Measurements from ENCODE around the gene HRCT1. TPM values are rescaled to one million over a fixed set of nuclear protein-coding genes. Genes with fewer than 3 reads are reported as not detected.

Gene HRCT1
- polyA plus RNA-seq, 3 donors = not detected

- TF ChIP-seq, protein P1, sequence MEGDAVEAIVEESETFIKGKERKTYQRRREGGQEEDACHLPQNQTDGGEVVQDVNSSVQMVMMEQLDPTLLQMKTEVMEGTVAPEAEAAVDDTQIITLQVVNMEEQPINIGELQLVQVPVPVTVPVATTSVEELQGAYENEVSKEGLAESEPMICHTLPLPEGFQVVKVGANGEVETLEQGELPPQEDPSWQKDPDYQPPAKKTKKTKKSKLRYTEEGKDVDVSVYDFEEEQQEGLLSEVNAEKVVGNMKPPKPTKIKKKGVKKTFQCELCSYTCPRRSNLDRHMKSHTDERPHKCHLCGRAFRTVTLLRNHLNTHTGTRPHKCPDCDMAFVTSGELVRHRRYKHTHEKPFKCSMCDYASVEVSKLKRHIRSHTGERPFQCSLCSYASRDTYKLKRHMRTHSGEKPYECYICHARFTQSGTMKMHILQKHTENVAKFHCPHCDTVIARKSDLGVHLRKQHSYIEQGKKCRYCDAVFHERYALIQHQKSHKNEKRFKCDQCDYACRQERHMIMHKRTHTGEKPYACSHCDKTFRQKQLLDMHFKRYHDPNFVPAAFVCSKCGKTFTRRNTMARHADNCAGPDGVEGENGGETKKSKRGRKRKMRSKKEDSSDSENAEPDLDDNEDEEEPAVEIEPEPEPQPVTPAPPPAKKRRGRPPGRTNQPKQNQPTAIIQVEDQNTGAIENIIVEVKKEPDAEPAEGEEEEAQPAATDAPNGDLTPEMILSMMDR (IDR thresholded peaks at IDR 0.05) = no peak
- H3K4me3 Mint-ChIP-seq = no peak overlapping the region
- Histone ChIP-seq H3K36me3 (replicated peaks in 1 of 2; ENCODE audit: control insufficient read depth in 1 of 2, insufficient read depth in 2 of 2, low read length in 2 of 2) (no peaks in the 10 kb centered on the region), H3K9me3 (replicated peaks in 1 of 2; ENCODE audit: control insufficient read depth in 1 of 2, insufficient read depth in 1 of 2, low read length in 2 of 2) (peaks cover 0 to 6% of the 10 kb centered on the region in 2 donors), H3K4me2 (replicated peaks; ENCODE audit: extremely low read depth, low read length, poor library complexity, severe bottlenecking) (no peak overlapping the region), H3K27ac (ENCODE audit: low read depth in 1 of 2, low read length in 2 of 2) (no peak overlapping the region), H2AFZ (ENCODE audit: insufficient read depth, low read depth, low read length, poor library complexity, severe bottlenecking) (no peak overlapping the region), H4K20me1 (ENCODE audit: insufficient read depth, low read length) (no peaks in the 10 kb centered on the region), H3K4me3 (replicated peaks in 1 of 3; ENCODE audit: low read depth in 2 of 3, low read length in 3 of 3) (no peak overlapping the region), H3K79me2 (ENCODE audit: insufficient read depth, low read length) (no peaks in the 10 kb centered on the region), H3K9ac (ENCODE audit: insufficient read depth, low read length, poor library complexity, severe bottlenecking) (no peak overlapping the region), H3K4me1 (ENCODE audit: control insufficient read depth in 1 of 2, insufficient read depth in 2 of 2, low read length in 2 of 2) (no peaks in the 10 kb centered on the region), H3K27me3 (ENCODE audit: control insufficient read depth in 2 of 2, insufficient read depth in 2 of 2, low read length in 2 of 2) (peaks cover 4 to 19% of the 10 kb centered on the region in 2 donors)
- intact Hi-C loops (cut with micrococcal nuclease) = loop anchor here in 1 of 2 donors (5.0 kb wide), 1 partner anchor 44 kb away; the partner anchor contains the start of genes FAM221B and TMEM8B
- no peak for DNase-seq
- H3K27me3 Mint-ChIP-seq (ENCODE audit: low read depth in 3 of 3) = peaks cover 12 to 20% (median 12%) of the 10 kb centered on the region in 3 donors
- 100% methylated on average over 2 of the region's 3 CpGs for WGBS (ENCODE audit: insufficient coverage)
- peaks cover 4% of the 10 kb centered on the region for H3K4me1 Mint-ChIP-seq
- H3K27ac Mint-ChIP-seq = no peak overlapping the region
- H3K9me3 Mint-ChIP-seq = peaks cover under 1 to 11% (median 7%) of the 10 kb centered on the region in 7 donors
- H3K36me3 Mint-ChIP-seq = peaks cover 0 to 2% of the 10 kb centered on the region in 2 donors
These were observed 34.5 kb upstream of the HRCT1 start for GRCh38 chr9:35871545-35871944.

DNA sequence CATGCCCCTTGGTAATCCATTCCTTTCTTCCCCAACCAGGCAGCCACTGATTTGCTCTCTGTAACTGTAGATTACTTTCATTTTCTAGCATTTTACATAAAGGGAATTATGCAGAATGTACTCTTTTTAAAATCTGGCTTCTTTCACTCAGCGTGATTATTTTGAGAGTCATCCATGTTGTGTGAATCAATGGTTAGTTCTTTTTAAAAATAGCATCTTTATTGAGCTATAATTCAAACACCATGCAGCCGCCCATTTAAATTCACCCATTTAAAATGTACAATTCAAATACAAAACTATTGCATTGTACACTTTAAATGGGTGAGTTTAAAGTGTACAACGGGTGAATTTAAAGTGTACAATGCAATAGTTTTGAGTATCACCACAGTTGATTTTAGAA lies 33.5 kb upstream of the HRCT1 start:
- intact Hi-C loops (cut with micrococcal nuclease) = loop anchor here in 1 of 2 donors (5.0 kb wide), 1 partner anchor 45 kb away; the partner anchor contains the start of genes FAM221B and TMEM8B
- no peak overlapping the region for H3K27ac Mint-ChIP-seq
- Histone ChIP-seq H3K4me2 (replicated peaks; ENCODE audit: extremely low read depth, low read length, poor library complexity, severe bottlenecking) (no peak overlapping the region), H3K9me3 (replicated peaks in 1 of 2; ENCODE audit: control insufficient read depth in 1 of 2, insufficient read depth in 1 of 2, low read length in 2 of 2) (peaks cover 0 to 15% of the 10 kb centered on the region in 2 donors), H3K27ac (ENCODE audit: low read depth in 1 of 2, low read length in 2 of 2) (no peak overlapping the region), H4K20me1 (ENCODE audit: insufficient read depth, low read length) (no peaks in the 10 kb centered on the region), H3K79me2 (ENCODE audit: insufficient read depth, low read length) (no peaks in the 10 kb centered on the region), H3K9ac (ENCODE audit: insufficient read depth, low read length, poor library complexity, severe bottlenecking) (no peak overlapping the region), H3K4me1 (ENCODE audit: control insufficient read depth in 1 of 2, insufficient read depth in 2 of 2, low read length in 2 of 2) (no peaks in the 10 kb centered on the region), H2AFZ (ENCODE audit: insufficient read depth, low read depth, low read length, poor library complexity, severe bottlenecking) (no peak overlapping the region), H3K27me3 (ENCODE audit: control insufficient read depth in 2 of 2, insufficient read depth in 2 of 2, low read length in 2 of 2) (peaks cover 4 to 22% of the 10 kb centered on the region in 2 donors), H3K4me3 (replicated peaks in 1 of 3; ENCODE audit: low read depth in 2 of 3, low read length in 3 of 3) (no peak overlapping the region), H3K36me3 (replicated peaks in 1 of 2; ENCODE audit: control insufficient read depth in 1 of 2, insufficient read depth in 2 of 2, low read length in 2 of 2) (no peaks in the 10 kb centered on the region)
- H3K4me1 Mint-ChIP-seq = peaks cover 4% of the 10 kb centered on the region
- peaks cover 0 to 2% of the 10 kb centered on the region in 2 donors for H3K36me3 Mint-ChIP-seq
- H3K4me3 Mint-ChIP-seq = no peak overlapping the region
- TF ChIP-seq, protein P1 (IDR thresholded peaks at IDR 0.05) = no peak
- no peak for DNase-seq
- peaks cover 12 to 22% (median 13%) of the 10 kb centered on the region in 3 donors for H3K27me3 Mint-ChIP-seq (ENCODE audit: low read depth in 3 of 3)
- H3K9me3 Mint-ChIP-seq = peaks cover 6 to 21% (median 16%) of the 10 kb centered on the region in 7 donors
- WGBS (ENCODE audit: insufficient coverage) = no CpG with 5 or more reads among the region's 3 CpGs

Measured in CD14-positive monocyte (primary cell).